Glomerular visceral epithelial cell (primary cell): ENCODE data around the gene GMDS.
"Not testable (repeated sequence)": the region's sequence is repeated elsewhere in the genome, so short reads cannot be mapped to it uniquely, and the experiment has no call there.

Source experiments
- DNase-seq: peaks from one replicate; pipeline ENCODE4 v3.0.0-alpha.2; 2016; ENCODE audit errors: extremely low spot score

GMDS gene

GRCh38 chr6:1770968-1771723, 474.3 kb downstream of the GMDS start:
- DNase-seq = no peak

- DNase-seq = no peak
Measured at GRCh38 chr6:1770435-1770843, 475.0 kb downstream of the GMDS start.

GRCh38 chr6:1767481-1768246, 477.7 kb downstream of the GMDS start:
- peak; percentile 21 for DNase-seq

- no peak for DNase-seq
Measured at GRCh38 chr6:1766654-1767053, 478.8 kb downstream of the GMDS start.

- no peak for DNase-seq
Measured at GRCh38 chr6:1765160-1765903, 480.1 kb downstream of the GMDS start.

- DNase-seq = no peak
Measured at GRCh38 chr6:1764397-1764987, 480.9 kb downstream of the GMDS start.

- DNase-seq = no peak
Measured at GRCh38 chr6:1763404-1763803, 482.0 kb downstream of the GMDS start.

GRCh38 chr6:1762203-1762602, 483.2 kb downstream of the GMDS start:
- DNase-seq = no peak

GRCh38 chr6:1761477-1761877, 483.9 kb downstream of the GMDS start:
- DNase-seq = no peak

GRCh38 chr6:1760876-1761275, 484.5 kb downstream of the GMDS start:
- DNase-seq = no peak

GRCh38 chr6:1759870-1760269, 485.5 kb downstream of the GMDS start:
- no peak for DNase-seq

- DNase-seq = no peak
Measured at GRCh38 chr6:1758076-1758679, 487.2 kb downstream of the GMDS start.

- no peak for DNase-seq
Measured at GRCh38 chr6:1757131-1757530, 488.3 kb downstream of the GMDS start.

GRCh38 chr6:1756472-1757129, 488.8 kb downstream of the GMDS start:
- DNase-seq = no peak

GRCh38 chr6:1751063-1751462, 494.3 kb downstream of the GMDS start:
- not testable (repeated sequence) for DNase-seq

- no peak for DNase-seq
Measured at GRCh38 chr6:1749041-1749440, 496.4 kb downstream of the GMDS start.

- DNase-seq = peak; percentile 24
Measured at GRCh38 chr6:1747531-1747930, 497.9 kb downstream of the GMDS start.

- peak; percentile 49 for DNase-seq
Measured at GRCh38 chr6:1747003-1747402, 498.4 kb downstream of the GMDS start.

- DNase-seq = no peak
Measured at GRCh38 chr6:1745814-1746213, 499.6 kb downstream of the GMDS start.

- DNase-seq = no peak
Measured at GRCh38 chr6:1744543-1744942, 500.9 kb downstream of the GMDS start.

- DNase-seq = no peak
Measured at GRCh38 chr6:1739680-1740079, 505.7 kb downstream of the GMDS start.
